ENCODE results near the gene C7. TPM values are rescaled to one million over a fixed set of nuclear protein-coding genes. Genes with fewer than 3 reads are reported as not detected.
A peak's percentile ranks its signal among the peaks of the same experiment; 100 is the strongest.

The C7 gene
- total RNA-seq, 6 experiments from 2014 or later: 0.05 to 0.40 TPM; not detected in 4

GRCh38 chr5:40976041-40976440 lies 66.7 kb downstream of the C7 start:
- H3K27ac Mint-ChIP-seq: no peak overlapping the region
- H3K9me3 Mint-ChIP-seq: no peaks in the 10 kb centered on the region
- H3K4me3 Mint-ChIP-seq: no peak overlapping the region
- no peak for TF ChIP-seq CTCF (IDR thresholded peaks at IDR 0.05)
- no peaks in the 10 kb centered on the region; the same call in 1 of the 2 replicates for H3K27me3 Mint-ChIP-seq (ENCODE audit: insufficient read depth)
- H3K4me1 Mint-ChIP-seq (ENCODE audit: low read depth): no peaks in the 10 kb centered on the region; the same call in 1 of the 2 replicates
- no peaks in the 10 kb centered on the region for H3K36me3 Mint-ChIP-seq (ENCODE audit: low read depth)
- no peak for DNase-seq

- Mint-ChIP-seq H3K4me3 (no peak overlapping the region), H3K9me3 (no peaks in the 10 kb centered on the region; the same call in 1 of the 2 replicates), H3K27me3 (ENCODE audit: insufficient read depth) (no peaks in the 10 kb centered on the region; the same call in 1 of the 2 replicates), H3K4me1 (ENCODE audit: low read depth) (no peaks in the 10 kb centered on the region; the same call in 1 of the 2 replicates), H3K36me3 (ENCODE audit: low read depth) (no peaks in the 10 kb centered on the region), H3K27ac (no peak overlapping the region)
- no peak for TF ChIP-seq CTCF (IDR thresholded peaks at IDR 0.05)
- DNase-seq: no peak
These were observed 67.5 kb downstream of the C7 start for GRCh38 chr5:40976836-40977235.

GRCh38 chr5:40981420-40981819 lies 72.1 kb downstream of the C7 start:
- Mint-ChIP-seq H3K27me3 (ENCODE audit: insufficient read depth) (no peaks in the 10 kb centered on the region; the same call in 1 of the 2 replicates), H3K4me3 (no peak overlapping the region), H3K27ac (no peak overlapping the region), H3K36me3 (ENCODE audit: low read depth) (no peaks in the 10 kb centered on the region), H3K4me1 (ENCODE audit: low read depth) (peaks cover 39% of the 10 kb centered on the region), H3K9me3 (peaks cover 3% of the 10 kb centered on the region)
- TF ChIP-seq CTCF (IDR thresholded peaks at IDR 0.05): no peak
- DNase-seq: no peak

GRCh38 chr5:40983781-40984180 lies 74.5 kb downstream of the C7 start:
- no peak for TF ChIP-seq CTCF (IDR thresholded peaks at IDR 0.05)
- no peak overlapping the region for H3K4me3 Mint-ChIP-seq
- H3K4me1 Mint-ChIP-seq (ENCODE audit: low read depth): peaks cover 44% of the 10 kb centered on the region
- H3K9me3 Mint-ChIP-seq: peaks cover 8% of the 10 kb centered on the region
- H3K27ac Mint-ChIP-seq: peak overlapping the region; percentile 73; the same call in 1 of the 2 replicates
- peaks cover 8% of the 10 kb centered on the region; the same call in 1 of the 2 replicates for H3K36me3 Mint-ChIP-seq (ENCODE audit: low read depth)
- DNase-seq: no peak
- H3K27me3 Mint-ChIP-seq (ENCODE audit: insufficient read depth): no peaks in the 10 kb centered on the region

- DNase-seq: peak; percentile 55
- Mint-ChIP-seq H3K27me3 (ENCODE audit: insufficient read depth) (no peaks in the 10 kb centered on the region), H3K4me1 (ENCODE audit: low read depth) (peaks cover 49% of the 10 kb centered on the region), H3K9me3 (peaks cover 8% of the 10 kb centered on the region), H3K36me3 (ENCODE audit: low read depth) (peaks cover 9% of the 10 kb centered on the region; the same call in 1 of the 2 replicates), H3K27ac (peak overlapping the region; percentile 73), H3K4me3 (peak overlapping the region; percentile 1; the same call in 1 of the 2 replicates)
- TF ChIP-seq CTCF (IDR thresholded peaks at IDR 0.05): no peak
These were observed 75.6 kb downstream of the C7 start for GRCh38 chr5:40984884-40985283.
